ENCODE results near the gene GNB2. TPM values are rescaled to one million over a fixed set of nuclear protein-coding genes. Genes with fewer than 3 reads are reported as not detected.

The GNB2 gene
- total and polyA plus RNA-seq, 2 of the 13 experiments (the other 11 are each of a cell fraction or from before 2014, with no cell fraction given), result 48.3 to 67.1 TPM

DNA sequence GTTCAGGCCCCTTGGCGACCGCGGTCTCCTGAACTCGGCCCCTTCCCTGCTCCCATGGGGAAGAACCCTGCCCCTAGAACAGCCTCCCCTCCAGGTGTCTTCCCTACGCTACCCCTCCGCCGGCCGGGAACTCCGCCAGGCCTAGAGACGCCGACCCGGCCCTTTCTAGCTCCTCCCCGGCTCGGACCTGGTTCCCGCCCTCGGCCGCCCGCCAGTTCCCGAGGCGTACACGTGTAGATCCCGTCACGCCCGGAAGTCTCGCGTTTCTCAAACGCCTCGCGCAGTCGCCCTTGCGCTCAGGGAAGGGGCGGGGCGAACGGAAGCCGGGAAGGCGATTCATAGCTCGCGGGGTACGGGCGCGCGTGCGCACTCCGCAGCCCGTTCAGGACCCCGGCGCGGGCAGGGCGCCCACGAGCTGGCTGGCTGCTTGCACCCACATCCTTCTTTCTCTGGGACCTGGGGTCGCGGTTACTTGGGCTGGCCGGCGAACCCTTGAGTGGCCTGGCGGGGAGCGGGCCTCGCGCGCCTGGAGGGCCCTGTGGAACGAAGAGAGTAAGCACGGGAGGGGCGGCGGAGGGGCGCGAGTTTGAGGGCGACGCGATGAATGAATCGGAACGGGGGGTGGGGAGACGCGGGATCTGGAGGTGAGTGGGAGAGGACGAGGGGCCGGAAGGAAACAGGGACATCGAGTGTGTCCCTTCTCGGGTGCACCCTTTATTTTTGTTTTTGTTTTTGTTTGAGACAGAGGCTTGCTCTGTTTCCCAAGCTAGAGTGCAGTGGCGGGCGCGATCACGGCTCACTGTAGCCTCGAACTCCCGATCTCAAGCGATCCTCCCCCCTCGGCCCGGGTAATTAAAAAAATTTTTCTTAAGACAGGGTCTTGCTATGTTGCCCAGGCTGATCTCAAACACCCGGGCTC is 32.5 kb downstream of the GNB2 start, which contains the start of gene POP7 (continued):
- TF ChIP-seq THRA (CRISPR knock-in tag; IDR thresholded peaks at IDR 0.05; ENCODE audit: borderline replicate concordance) (no peak; the same call in 1 of the 2 replicates), LRRFIP1 (CRISPR knock-in tag; conservative IDR thresholded peaks at IDR 0.05) (no peak), STAG1 (CRISPR knock-in tag; IDR thresholded peaks at IDR 0.05) (no peak), ZNF17 (CRISPR knock-in tag; IDR thresholded peaks at IDR 0.05) (no peak; the same call in 1 of the 2 replicates), ZBTB42 (CRISPR knock-in tag; IDR thresholded peaks at IDR 0.05) (0 out of 2 replicates have a peak, but pooled peaks have one; percentile 27), ZNF720 (CRISPR knock-in tag; IDR thresholded peaks at IDR 0.05) (no peak), ZBTB7A (CRISPR knock-in tag; IDR thresholded peaks at IDR 0.05) (no peak; the same call in 1 of the 2 replicates), CENPX (CRISPR knock-in tag; IDR thresholded peaks at IDR 0.05) (no peak), PLRG1 (conservative IDR thresholded peaks at IDR 0.05) (no peak), NFRKB (IDR thresholded peaks at IDR 0.05) (no peak), NKX3-1 (CRISPR knock-in tag; IDR thresholded peaks at IDR 0.05) (no peak), ERF (CRISPR knock-in tag; IDR thresholded peaks at IDR 0.05) (0 out of 2 replicates have a peak, but pooled peaks have one; percentile 25), KAT7 (CRISPR knock-in tag; IDR thresholded peaks at IDR 0.05; ENCODE audit: borderline replicate concordance) (no peak), ZNF33A (CRISPR knock-in tag; IDR thresholded peaks at IDR 0.05; ENCODE audit: borderline replicate concordance) (no peak), THAP9 (CRISPR knock-in tag; IDR thresholded peaks at IDR 0.05; ENCODE audit: borderline replicate concordance) (peak; percentile 60; the same call in 1 of the 2 replicates), ZSCAN31 (CRISPR knock-in tag; IDR thresholded peaks at IDR 0.05; ENCODE audit: low read depth) (peak; percentile 23; the same call in 1 of the 2 replicates), ZNF460 (CRISPR knock-in tag; IDR thresholded peaks at IDR 0.05; ENCODE audit: borderline replicate concordance) (no peak), ZNF549 (CRISPR knock-in tag; IDR thresholded peaks at IDR 0.05) (no peak), ZFY (CRISPR knock-in tag; IDR thresholded peaks at IDR 0.05) (peak; percentile 92), AGO2 (optimal IDR thresholded peaks at IDR 0.05; ENCODE audit: low read depth, low read length) (peak; percentile 49), KMT2A (CRISPR knock-in tag; IDR thresholded peaks at IDR 0.05) (peak; percentile 76)
- TF ChIP-seq, protein P1, sequence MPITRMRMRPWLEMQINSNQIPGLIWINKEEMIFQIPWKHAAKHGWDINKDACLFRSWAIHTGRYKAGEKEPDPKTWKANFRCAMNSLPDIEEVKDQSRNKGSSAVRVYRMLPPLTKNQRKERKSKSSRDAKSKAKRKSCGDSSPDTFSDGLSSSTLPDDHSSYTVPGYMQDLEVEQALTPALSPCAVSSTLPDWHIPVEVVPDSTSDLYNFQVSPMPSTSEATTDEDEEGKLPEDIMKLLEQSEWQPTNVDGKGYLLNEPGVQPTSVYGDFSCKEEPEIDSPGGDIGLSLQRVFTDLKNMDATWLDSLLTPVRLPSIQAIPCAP (CRISPR knock-in tag; IDR thresholded peaks at IDR 0.05; ENCODE audit: low read depth), result no peak
